ENCODE data around the gene FBXO22.

GRCh38 chr15:75985971-75986370 is 82.3 kb downstream of the FBXO22 start:
- TF ChIP-seq NANOG (IDR thresholded peaks at IDR 0.05; ENCODE audit: insufficient read depth, low read depth, low read length, poor library complexity, severe bottlenecking) (no peak), CTCF (IDR thresholded peaks at IDR 0.05; ENCODE audit: control extremely low read depth in 1 of 3, insufficient read depth in 1 of 3, low read depth in 1 of 3, low read length in 3 of 3) (no peak), EZH2 (IDR thresholded peaks at IDR 0.05; ENCODE audit: low read depth, low read length, severe bottlenecking) (no peak), EP300 (IDR thresholded peaks at IDR 0.05; ENCODE audit: borderline replicate concordance in 1 of 2, low read depth in 2 of 2, low read length in 2 of 2) (no peak), RAD21 (IDR thresholded peaks at IDR 0.05 in 1 of 2, conservative IDR thresholded peaks at IDR 0.05 in 1 of 2; ENCODE audit: low read depth in 2 of 2, low read length in 2 of 2) (no peak), POLR2A (IDR thresholded peaks at IDR 0.05; ENCODE audit: control extremely low read depth in 1 of 2, low read depth in 2 of 2, low read length in 2 of 2) (no peak), CBX5 (IDR thresholded peaks at IDR 0.05; ENCODE audit: low read depth, low read length) (no peak), PHF8 (conservative IDR thresholded peaks at IDR 0.05; ENCODE audit: low read depth, low read length) (no peak)
